ENCODE results near the gene SPTBN1.

The SPTBN1 gene

GRCh38 chr2:54610700-54611099, 154.6 kb downstream of the SPTBN1 start:
- peak; percentile 47 for DNase-seq (ENCODE audit: low spot score)

- no peak for DNase-seq (ENCODE audit: low spot score)
These were observed 155.9 kb downstream of the SPTBN1 start for GRCh38 chr2:54611830-54612545.

GRCh38 chr2:54613386-54613785, 157.3 kb downstream of the SPTBN1 start:
- DNase-seq (ENCODE audit: low spot score), result no peak

GRCh38 chr2:54613794-54614257, 157.7 kb downstream of the SPTBN1 start:
- no peak for DNase-seq (ENCODE audit: low spot score)

- no peak for DNase-seq (ENCODE audit: low spot score)
These were observed 158.7 kb downstream of the SPTBN1 start for GRCh38 chr2:54614819-54615218.

- DNase-seq (ENCODE audit: low spot score), result no peak
These were observed 159.9 kb downstream of the SPTBN1 start for GRCh38 chr2:54615832-54616534.

GRCh38 chr2:54617409-54617808, 161.3 kb downstream of the SPTBN1 start:
- DNase-seq (ENCODE audit: low spot score), result no peak

- DNase-seq (ENCODE audit: low spot score), result no peak
These were observed 162.8 kb downstream of the SPTBN1 start for GRCh38 chr2:54618646-54619565.

GRCh38 chr2:54619660-54620231, 163.6 kb downstream of the SPTBN1 start:
- no peak for DNase-seq (ENCODE audit: low spot score)

GRCh38 chr2:54620948-54621347, 164.8 kb downstream of the SPTBN1 start:
- no peak for DNase-seq (ENCODE audit: low spot score)

GRCh38 chr2:54624591-54625071, 168.5 kb downstream of the SPTBN1 start:
- DNase-seq (ENCODE audit: low spot score), result no peak

- no peak for DNase-seq (ENCODE audit: low spot score)
These were observed 170.0 kb downstream of the SPTBN1 start for GRCh38 chr2:54626131-54626530.

- DNase-seq (ENCODE audit: low spot score), result no peak
These were observed 170.8 kb downstream of the SPTBN1 start for GRCh38 chr2:54626884-54627283.

GRCh38 chr2:54627973-54628372, 171.8 kb downstream of the SPTBN1 start:
- DNase-seq (ENCODE audit: low spot score), result no peak

- no peak for DNase-seq (ENCODE audit: low spot score)
These were observed 172.3 kb downstream of the SPTBN1 start for GRCh38 chr2:54628418-54628817.

- DNase-seq (ENCODE audit: low spot score), result no peak
These were observed 172.8 kb downstream of the SPTBN1 start for GRCh38 chr2:54628957-54629356.

- DNase-seq (ENCODE audit: low spot score), result no peak
These were observed 173.3 kb downstream of the SPTBN1 start for GRCh38 chr2:54629390-54629789.

GRCh38 chr2:54629914-54630857, 174.1 kb downstream of the SPTBN1 start:
- peak; percentile 29 for DNase-seq (ENCODE audit: low spot score)

- DNase-seq (ENCODE audit: low spot score), result no peak
These were observed 174.9 kb downstream of the SPTBN1 start for GRCh38 chr2:54630858-54631497.

GRCh38 chr2:54631755-54632154, 175.6 kb downstream of the SPTBN1 start:
- DNase-seq (ENCODE audit: low spot score), result no peak

All from AG08395 (cell line).